CD4-positive, alpha-beta T cell treated with Interferon gamma for 1 hour (primary cell): Measurements from ENCODE around the gene LMTK3.

Source experiments
- DNase-seq: peaks from one replicate; pipeline ENCODE4 v3.0.0-alpha.2; 2020

The LMTK3 gene, protein sequence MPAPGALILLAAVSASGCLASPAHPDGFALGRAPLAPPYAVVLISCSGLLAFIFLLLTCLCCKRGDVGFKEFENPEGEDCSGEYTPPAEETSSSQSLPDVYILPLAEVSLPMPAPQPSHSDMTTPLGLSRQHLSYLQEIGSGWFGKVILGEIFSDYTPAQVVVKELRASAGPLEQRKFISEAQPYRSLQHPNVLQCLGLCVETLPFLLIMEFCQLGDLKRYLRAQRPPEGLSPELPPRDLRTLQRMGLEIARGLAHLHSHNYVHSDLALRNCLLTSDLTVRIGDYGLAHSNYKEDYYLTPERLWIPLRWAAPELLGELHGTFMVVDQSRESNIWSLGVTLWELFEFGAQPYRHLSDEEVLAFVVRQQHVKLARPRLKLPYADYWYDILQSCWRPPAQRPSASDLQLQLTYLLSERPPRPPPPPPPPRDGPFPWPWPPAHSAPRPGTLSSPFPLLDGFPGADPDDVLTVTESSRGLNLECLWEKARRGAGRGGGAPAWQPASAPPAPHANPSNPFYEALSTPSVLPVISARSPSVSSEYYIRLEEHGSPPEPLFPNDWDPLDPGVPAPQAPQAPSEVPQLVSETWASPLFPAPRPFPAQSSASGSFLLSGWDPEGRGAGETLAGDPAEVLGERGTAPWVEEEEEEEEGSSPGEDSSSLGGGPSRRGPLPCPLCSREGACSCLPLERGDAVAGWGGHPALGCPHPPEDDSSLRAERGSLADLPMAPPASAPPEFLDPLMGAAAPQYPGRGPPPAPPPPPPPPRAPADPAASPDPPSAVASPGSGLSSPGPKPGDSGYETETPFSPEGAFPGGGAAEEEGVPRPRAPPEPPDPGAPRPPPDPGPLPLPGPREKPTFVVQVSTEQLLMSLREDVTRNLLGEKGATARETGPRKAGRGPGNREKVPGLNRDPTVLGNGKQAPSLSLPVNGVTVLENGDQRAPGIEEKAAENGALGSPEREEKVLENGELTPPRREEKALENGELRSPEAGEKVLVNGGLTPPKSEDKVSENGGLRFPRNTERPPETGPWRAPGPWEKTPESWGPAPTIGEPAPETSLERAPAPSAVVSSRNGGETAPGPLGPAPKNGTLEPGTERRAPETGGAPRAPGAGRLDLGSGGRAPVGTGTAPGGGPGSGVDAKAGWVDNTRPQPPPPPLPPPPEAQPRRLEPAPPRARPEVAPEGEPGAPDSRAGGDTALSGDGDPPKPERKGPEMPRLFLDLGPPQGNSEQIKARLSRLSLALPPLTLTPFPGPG (N-terminal part only)

DNA sequence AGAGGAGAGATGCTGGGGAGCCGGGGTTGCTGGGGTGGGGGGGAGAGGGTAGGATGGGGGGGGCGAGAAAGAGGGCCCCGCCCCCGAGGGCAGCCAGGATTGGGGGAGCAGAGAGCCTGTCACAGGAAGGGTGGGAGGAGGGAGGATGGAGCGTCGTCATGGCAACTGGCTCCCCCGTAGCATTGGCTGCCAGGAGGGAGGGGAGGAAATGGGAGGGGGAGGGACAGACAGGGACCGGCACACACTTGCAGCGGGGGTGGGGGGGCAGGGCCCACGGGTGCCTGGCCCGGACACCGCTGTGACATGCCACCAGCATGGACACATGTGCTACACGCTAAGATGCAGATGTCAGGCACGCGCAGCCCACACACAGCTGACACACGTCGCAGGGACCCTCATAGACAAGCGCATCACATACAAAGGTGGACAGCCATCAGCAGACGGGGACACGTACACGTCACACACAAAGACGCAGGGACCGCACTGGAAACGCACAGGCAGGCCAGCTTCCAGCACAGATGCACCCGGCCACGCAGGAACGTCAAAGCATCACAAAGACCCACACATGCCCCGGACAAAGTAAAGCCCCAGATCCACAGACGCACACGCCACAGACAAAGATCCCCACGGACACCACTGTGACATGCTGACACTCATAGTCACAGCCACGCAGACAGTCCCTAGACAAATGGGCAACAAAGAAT lies at the start of gene LMTK3:
Gene LMTK3, minus strand, starts transcription at position 36 of the 704 bp plus-strand sequence. CDS start 259 bp downstream, outside the sequence.
- DNase-seq: peak; percentile 90

DNA sequence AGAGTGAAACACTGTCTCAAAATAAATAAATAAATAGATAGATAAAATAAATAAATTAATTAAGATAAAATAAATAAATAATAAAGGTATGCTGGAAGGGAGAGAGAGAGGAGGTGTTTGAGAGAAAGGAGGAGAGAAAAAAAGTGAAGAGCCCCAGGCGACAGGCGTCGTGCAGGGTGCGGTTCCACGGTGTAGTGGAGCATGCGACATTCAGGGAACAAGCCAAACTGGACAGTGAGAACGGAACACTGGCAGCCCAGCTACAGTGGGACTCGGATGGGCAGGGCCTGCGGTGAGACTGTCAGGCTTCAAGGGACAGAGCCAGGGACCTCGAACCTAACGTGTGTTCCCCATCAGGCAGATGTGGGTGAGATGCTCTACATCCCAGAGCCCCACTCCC lies 49.8 kb upstream of the LMTK3 start:
- no peak for DNase-seq

DNA sequence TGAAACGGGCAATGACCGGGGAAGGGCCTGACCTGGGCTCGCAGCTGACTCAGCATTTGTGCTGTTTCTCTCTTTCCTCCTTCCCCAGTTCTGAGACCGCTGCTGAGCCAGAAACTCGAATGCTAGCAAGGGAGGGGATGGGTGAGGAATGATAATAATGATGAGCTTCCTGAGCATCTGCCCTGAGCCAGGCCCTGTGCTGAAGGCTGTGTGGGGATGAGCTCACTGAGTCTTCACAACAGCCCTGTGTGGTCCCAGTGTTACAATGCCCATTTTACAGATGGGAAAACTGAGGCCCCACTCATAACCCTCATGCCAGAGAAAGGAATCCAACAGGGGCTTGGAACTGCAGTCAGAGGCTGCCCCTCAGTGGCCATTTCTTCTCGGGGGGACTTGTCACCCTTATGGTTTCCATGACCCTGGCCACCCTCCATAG lies 48.5 kb upstream of the LMTK3 start:
- DNase-seq: no peak

DNA sequence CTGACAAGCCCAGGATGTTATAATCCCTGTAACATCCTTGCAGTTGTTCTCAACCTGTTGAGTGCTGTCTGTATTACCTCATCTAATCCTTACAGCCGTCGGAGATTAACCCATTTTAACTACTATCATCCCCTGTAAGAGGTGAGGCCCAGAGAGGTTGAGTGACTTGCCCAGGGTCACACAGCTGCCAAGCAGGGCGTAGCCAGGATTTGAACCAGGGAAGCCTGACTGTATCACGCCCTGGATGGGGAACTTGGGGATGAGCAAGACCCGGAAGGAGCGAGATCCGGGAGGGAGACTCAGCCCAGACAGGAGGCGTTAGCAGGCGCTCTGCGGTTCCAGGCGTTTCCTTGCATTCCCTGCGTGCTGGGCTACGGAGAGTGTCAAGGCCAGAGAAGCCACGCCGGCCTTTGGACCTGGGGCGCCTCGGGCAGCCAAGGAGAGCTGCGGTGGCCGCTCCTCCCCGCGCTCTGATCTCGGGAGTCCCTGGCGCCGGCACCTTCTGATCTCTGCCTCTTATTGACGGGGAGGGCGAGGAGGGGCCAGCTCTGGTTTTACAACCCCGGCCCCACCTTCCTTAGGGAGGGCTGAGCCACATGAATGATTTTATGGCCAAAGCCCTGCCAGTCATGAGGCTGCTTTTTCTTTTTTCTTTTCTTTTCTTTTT lies 46.5 kb upstream of the LMTK3 start:
- DNase-seq: no peak

DNA sequence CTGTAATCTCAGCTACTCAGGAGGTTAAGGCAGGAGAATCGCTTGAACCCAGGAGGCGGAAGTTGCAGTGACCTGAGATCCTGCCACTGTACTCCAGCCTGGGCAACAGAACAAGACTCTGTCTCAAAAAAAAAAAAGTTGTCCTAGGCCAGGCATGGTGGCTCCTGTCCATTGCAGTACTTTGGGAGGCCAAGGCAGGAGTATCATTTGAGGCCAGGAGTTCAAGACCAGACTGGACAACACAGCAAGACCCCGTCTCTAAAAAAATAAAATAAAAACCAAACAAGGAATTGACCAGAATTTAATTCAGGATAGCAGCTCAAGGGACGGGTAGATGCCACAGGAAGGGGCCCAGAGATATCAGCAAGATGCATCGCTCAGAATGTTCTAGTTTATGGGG lies 45.2 kb upstream of the LMTK3 start:
- no peak for DNase-seq

DNA sequence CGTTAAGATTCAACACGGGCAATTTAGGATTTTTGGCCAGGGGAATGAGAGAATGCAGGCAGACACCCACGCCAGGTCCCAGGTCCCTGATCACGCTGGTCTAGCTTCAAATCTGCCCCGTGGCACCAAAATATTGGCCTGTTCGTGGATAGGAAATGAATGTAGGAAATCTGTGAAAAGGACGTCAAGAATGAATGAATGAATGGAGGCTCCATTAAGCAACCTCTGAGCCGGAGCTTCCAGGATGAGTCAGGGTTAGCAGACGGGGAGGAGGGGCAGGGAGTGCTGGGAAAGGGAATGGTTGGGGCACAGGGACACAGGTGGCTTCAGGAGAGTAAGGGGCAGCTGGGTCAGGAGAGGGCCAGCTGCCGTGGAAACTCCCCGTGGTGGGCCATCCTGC lies 44.5 kb upstream of the LMTK3 start:
- DNase-seq: no peak

DNA sequence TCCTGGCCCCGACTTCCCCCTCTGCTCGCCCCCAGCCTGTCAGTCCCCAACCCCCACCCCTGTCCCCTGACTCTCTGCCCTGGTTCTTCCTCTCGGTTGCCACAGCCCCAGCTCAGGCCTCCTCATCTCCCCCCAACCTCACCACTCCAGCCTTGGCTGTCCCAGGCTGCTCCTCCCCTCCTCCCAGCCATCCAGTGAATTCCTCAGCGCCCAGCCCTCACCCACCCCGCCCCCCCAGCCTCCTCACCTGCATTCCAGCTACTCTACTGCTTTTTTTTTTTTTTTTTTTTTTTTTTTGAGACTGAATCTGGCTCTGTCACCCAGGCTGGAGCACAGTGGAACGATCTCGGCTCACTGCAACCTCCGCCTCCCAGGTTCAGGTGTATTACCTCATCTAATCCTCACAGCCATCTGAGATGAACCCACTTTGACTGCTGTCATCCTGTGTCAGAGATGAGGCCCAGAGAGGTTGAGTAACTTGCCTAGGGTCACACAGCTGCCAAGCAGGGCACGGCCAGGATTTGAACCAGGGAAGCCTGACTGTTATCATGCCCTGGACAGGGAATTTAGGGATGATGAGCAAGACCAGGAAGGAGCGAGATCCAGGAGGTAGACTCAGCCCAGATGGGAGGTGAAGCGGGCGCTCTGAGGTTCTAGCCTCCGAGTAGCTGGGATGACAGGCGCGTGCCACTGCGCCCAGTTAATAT lies 42.9 kb upstream of the LMTK3 start:
- no peak for DNase-seq

DNA sequence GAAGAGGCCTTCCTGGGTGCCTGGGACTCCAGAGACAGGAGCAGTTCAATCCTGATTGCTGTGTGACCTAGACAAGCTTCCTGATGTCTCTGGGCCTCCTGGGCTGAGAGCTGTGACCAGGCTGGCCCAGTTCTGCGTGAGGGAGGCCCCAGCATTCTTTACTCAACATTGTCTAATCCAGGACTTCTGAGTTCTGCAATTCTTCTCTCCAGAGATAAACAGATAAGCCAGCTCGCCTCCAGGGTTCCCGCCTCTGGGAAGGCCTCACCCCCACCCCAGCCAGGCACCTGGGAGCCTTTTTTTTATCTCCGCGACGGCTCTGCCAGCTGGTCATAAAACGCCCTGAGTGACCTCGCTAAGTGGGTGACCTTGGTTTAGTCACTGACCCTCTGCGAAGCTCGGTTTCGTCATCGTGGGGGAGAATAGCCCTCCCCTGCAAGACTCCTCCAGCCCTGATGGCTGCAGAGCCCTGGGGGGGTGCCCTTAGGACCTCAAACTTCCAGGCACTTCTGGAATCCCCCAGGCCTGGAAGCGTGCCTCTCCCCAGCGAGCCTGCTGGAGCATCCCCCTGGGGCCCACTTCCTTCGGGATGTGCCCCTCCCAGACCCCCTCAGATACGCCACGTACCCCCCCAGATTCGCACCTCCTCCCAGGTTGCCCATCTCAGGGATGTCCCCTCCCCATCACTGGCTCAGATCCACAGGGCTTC lies 42.2 kb upstream of the LMTK3 start:
- DNase-seq: no peak

DNA sequence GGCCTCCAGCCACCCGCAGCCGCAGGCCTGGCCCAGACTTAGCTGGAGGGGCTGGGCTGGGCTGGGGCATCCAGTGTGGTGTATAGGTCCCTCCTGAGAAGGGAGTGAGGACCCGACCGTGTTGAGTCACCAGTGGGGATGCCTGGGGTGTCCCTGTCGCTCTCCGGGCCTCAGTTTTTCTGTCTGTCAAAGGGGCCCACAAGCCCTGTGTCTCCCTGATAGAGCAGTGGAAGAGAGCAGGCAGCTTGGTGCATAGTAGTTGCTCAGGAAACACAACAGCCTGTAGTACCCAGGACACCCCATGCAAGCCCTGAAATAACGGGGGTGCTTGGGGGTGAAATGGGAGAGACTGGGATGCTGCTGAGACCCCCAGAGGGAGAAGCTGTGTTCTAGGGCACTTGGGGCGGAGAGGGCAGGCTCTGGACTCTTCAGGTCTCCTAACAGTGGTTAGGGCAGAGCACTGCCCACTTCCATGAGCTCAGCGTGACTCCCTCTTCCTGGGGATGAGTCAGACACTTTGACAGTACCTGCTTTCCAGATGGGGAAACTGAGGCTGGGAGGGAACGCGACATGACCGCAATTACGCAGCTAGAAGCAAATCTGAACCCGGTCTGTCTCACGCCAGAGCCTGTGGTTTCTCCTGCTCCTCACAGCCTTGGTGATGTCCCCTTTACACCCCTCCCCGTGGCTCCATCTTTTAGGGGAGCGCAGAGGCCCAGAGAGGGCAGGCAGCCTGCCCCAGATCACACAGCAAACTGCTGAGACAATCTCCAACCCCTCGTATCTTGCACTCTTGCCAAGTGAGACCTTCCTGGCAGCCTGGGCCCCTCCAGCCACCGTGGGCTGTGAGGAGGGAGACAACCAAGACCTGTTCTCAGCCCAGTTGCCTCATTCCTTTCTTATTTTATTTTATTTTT lies 41.0 kb upstream of the LMTK3 start:
- DNase-seq: no peak

DNA sequence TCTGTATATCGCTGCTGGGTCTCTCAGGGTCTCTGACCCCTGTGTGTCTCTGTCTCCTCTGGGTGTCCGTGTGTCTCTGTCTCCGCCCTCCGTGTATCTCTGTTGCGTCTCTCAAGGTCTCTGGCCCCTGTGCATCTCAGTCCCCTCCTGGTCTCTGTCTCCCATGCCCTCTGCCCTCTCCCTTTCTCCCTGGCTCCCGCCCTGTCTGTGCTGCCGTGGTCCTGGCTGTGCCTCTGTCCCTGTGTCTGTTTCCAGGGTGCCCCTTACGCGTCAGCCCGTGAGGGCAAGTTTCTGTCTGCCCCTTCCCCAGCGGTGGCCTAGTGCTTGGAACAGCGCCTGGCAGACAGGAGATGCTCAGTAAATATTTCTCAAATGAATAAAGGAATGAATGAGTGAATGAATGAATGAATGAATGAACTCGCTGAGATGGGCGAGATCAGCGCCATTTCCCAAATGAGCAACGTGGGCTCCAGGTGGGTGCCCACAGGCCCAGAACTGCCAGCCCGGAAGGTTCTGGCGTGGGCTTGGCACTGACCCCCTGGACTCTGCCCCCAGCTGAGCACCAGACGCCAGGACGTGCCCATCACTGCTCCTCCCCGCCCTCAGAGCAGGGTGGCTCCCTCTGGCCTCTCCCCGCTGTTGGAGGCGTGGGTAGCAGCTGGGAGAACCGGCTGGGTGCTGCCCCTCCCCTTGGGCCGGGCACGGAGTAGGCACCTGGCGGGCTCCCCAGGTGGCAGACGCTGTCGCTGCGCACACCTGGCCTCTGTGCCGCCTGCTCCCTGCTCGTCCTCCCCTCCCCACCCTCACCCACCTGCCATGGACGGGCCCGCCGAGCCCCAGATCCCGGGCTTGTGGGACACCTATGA lies 40.0 kb upstream of the LMTK3 start, which contains the start of gene SULT2B1:
Gene SULT2B1, plus strand, starts transcription at position 736 of the 866 bp plus-strand sequence. Its CDS starts 81 bp downstream, at position 817.
- DNase-seq: no peak

DNA sequence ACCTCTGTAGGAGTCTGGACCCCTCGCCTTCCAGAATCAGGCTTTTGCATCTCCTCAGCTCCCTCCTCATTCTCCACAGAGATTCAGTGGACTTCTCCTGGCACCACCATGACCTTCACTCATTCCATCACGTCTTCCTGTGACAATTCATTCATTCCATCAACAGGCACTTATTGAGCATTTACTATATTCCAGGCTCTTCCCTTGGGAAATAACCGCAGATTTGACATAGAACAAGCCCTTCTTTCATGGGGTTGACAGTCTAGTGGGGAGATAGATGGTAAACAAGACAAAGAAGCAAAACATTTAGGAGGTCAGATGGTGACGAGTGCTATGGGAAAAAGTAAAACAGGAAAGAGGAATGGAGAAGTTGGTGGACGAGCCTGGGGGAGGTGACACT lies 37.7 kb upstream of the LMTK3 start:
- no peak for DNase-seq

DNA sequence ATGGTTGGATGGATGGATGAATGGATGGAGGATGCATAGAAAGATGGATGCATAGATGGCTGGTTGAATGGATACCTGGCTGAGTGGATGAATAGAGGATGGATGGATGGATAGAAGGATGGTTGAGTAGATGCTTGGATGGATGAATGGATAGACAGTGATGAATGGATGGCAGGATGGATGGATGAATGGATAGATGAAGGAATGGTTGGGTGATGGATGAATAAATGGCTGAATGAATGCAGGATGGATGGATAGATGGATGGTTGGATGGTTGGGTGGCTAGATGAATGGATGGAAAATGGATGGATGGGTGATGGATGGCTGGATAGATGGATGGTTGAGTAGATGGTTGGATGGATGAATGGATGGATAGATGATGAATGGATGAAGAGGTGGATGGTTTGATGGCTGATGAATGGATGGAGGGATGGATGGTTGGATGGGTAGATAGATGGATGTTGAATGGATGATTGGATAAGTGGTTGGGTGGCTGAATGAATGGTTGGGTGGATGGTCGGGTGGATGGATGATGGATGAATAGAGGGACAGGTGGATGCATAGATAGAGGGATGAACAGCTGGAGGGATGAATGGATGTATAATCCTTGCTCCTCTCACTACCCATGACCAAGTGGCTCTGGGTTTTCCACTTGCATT lies 36.7 kb upstream of the LMTK3 start:
- no peak for DNase-seq

DNA sequence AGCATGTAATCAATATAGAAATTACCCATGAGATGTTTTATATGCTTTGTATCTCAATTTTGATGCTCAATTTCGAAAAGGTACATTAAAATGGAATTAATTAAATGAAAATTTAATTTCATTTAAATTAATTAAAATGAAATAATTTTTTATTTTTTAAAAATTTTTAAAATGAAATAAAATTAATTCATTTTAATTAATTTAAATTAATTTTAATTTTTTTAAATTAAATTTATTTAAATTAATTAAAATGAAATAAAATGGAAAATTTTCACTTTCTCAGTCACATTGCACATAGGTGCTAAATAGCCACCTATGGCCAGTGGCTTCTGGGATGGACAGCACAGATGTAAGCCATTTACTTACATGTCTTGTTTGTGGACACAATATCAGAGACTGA lies 36.1 kb upstream of the LMTK3 start:
- no peak for DNase-seq

DNA sequence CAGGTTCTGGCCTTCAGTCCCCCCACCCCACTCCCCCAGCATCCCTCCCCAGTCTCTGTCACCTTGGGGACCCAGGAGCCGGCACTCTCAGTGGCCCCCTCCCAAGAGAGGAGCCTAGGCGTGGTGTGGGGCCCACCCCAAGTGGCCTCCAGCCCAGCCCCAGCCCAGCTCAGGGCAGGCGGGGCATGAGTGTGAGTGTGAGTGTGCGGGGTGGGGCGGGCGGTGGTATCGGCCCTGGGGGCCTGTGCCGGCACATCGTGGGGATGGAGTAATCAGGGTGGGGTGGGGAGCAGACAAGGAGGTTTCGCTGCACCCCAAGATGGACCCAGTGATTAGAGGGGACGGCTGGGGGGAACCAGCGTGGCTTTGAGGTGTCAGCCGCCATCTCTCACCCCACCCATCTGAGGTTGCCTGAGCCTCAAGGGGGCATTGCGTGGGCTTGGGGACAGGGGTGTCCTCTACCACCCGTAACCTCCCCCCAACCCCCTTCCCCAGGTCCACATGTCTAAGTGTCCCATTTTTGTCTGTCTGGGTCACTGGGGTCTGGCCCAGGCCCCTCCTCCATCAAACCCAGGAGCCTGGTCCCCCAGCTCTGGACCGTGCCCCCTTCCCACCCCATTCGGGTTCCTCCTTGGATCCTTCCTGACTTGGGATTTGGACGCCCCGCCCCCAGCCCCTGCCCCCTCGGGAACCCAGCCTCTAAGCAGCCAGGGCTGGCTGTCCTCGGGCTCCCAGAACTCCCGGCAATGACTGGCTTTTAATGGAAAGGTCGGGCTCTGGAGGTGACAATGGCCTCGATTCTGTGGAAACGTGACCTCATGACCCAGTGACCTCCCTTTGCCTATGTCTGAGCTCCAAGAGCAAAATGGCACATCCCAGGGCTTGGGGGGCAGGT lies 33.5 kb upstream of the LMTK3 start:
- no peak for DNase-seq

DNA sequence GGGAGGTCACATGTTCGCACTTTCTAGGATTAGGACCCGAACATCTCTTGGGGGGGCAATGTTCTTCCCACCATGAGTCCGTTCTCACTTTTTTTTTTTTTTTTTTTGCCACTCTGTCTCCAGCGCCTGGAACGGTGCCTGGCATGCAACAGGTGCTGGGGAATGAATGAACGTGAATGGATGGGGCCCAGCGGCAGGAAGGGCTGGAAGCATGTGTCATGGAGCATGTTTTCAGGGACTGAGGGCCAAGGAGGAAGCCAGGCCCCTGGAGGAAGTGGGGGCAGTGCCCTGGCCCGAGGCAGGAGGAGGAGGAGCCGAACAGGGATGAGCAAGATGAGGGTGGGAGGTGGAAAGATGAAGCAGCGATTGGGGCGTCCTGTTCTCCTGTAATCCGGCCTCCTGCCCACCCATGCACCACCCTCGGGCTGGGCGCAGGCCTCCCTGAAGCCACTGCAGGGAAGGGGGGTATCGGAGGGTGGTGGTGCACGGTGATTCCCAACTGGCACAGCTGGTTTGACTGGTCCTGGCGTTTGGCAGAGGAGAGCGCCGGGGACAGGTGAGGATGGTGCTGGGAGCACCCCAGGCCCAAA lies 31.6 kb upstream of the LMTK3 start:
- DNase-seq: no peak

DNA sequence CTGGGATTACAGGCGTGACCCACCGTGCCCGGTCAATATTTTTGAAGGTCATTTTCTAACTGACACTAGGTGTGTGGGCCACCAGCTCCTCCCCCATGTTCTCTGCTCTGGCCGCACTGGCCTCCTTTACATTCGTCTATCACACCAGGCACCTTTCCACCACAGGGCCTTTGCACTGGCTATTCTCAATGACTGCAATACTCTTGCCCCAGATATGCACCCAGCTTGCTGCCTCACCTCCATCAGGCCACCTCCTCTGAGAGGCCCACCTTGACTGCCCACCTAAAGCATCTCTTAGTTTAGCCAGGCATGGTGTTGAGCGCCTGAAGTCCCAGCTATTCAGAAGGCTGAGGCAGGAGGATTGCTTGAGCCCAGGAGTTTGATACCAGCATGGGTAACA lies 30.2 kb upstream of the LMTK3 start:
- no peak for DNase-seq
